IPS DF 6.9 (cell line): ENCODE data around the gene CD48.

Experiments used
- DNase-seq: peaks from one replicate; pipeline ENCODE4 v3.0.0-alpha.2; 2013; ENCODE audit warnings: low read depth, low spot score
- H3K27ac ChIP-seq: one replicate; pipeline ENCODE4 v1.5.1; 2013; ENCODE audit warnings: low read length, control low read depth
- H3K27me3 ChIP-seq: 2 replicates; pipeline ENCODE4 v1.6.1; 2013; ENCODE audit warnings: mild to moderate bottlenecking, low read length; ENCODE audit not compliant: control insufficient read depth, insufficient read depth
- H3K36me3 ChIP-seq: 2 replicates; pipeline ENCODE4 v1.6.1; 2013; ENCODE audit warnings: low read length; ENCODE audit not compliant: control insufficient read depth, insufficient read depth
- H3K4me1 ChIP-seq: 2 replicates; pipeline ENCODE4 v1.6.1; 2013; ENCODE audit warnings: low read length; ENCODE audit not compliant: control insufficient read depth, insufficient read depth
- H3K4me3 ChIP-seq: 2 replicates; pipeline ENCODE4 v1.5.1; 2013; ENCODE audit warnings: mild to moderate bottlenecking, low read length
- H3K9me3 ChIP-seq: 2 replicates; pipeline ENCODE4 v1.6.1; 2013; ENCODE audit warnings: low read length, inconsistent platforms; ENCODE audit not compliant: control insufficient read depth, insufficient read depth
- WGBS: extraction: QIAGEN DNeasy Blood & Tissue Kit; methylation state at CpG from one replicate; pipeline ENCODE4 v1.1.7; 2013; ENCODE audit warnings: mixed read lengths, missing lambda C conversion rate; ENCODE audit not compliant: insufficient read length, insufficient coverage; 5-methylcytosine and 5-hydroxymethylcytosine counted together

The CD48 gene

GRCh38 chr1:160634543-160635491 is 76.8 kb downstream of the CD48 start:
- WGBS, result no CpG with 5 or more reads among the region's 17 CpGs
- Histone ChIP-seq H3K36me3 (no peaks in the 10 kb centered on the region), H3K27me3 (no peaks in the 10 kb centered on the region), H3K27ac (no peak overlapping the region), H3K4me3 (no peak overlapping the region), H3K4me1 (no peaks in the 10 kb centered on the region), H3K9me3 (no peaks in the 10 kb centered on the region)
- DNase-seq, result no peak

GRCh38 chr1:160633330-160633903 is 78.2 kb downstream of the CD48 start:
- no peak overlapping the region for H3K27ac ChIP-seq
- H3K4me1 ChIP-seq, result no peaks in the 10 kb centered on the region
- H3K27me3 ChIP-seq, result no peaks in the 10 kb centered on the region
- H3K9me3 ChIP-seq, result no peaks in the 10 kb centered on the region
- WGBS, result no CpG with 5 or more reads among the region's 2 CpGs
- DNase-seq, result no peak
- no peak overlapping the region for H3K4me3 ChIP-seq
- no peaks in the 10 kb centered on the region for H3K36me3 ChIP-seq

- no peaks in the 10 kb centered on the region for H3K36me3 ChIP-seq
- H3K27ac ChIP-seq, result no peak overlapping the region
- H3K27me3 ChIP-seq, result no peaks in the 10 kb centered on the region
- H3K4me3 ChIP-seq, result no peak overlapping the region
- H3K9me3 ChIP-seq, result no peaks in the 10 kb centered on the region
- H3K4me1 ChIP-seq, result no peaks in the 10 kb centered on the region
- DNase-seq, result no peak
- no CpG with 5 or more reads among the region's 6 CpGs for WGBS
Measured at GRCh38 chr1:160631983-160632625, 79.5 kb downstream of the CD48 start.

- no peak overlapping the region for H3K4me3 ChIP-seq
Measured at GRCh38 chr1:160630523-160631451, 80.8 kb downstream of the CD48 start.

GRCh38 chr1:160629286-160630210 is 82.1 kb downstream of the CD48 start:
- no peaks in the 10 kb centered on the region for H3K9me3 ChIP-seq
- no peak overlapping the region for H3K27ac ChIP-seq
- no peak for DNase-seq
- H3K4me3 ChIP-seq, result no peak overlapping the region
- no peaks in the 10 kb centered on the region for H3K36me3 ChIP-seq
- WGBS, result no CpG with 5 or more reads among the region's 19 CpGs
- no peaks in the 10 kb centered on the region for H3K4me1 ChIP-seq
- no peaks in the 10 kb centered on the region for H3K27me3 ChIP-seq

More at GRCh38 chr1:160630523-160631451, 80.8 kb downstream of the CD48 start:
- Histone ChIP-seq H3K9me3 (no peaks in the 10 kb centered on the region), H3K36me3 (no peaks in the 10 kb centered on the region), H3K27ac (no peak overlapping the region), H3K27me3 (no peaks in the 10 kb centered on the region), H3K4me1 (no peaks in the 10 kb centered on the region)
- no peak for DNase-seq
- WGBS, result no CpG with 5 or more reads among the region's 9 CpGs

- WGBS, result no CpG with 5 or more reads among the region's 8 CpGs
- no peaks in the 10 kb centered on the region for H3K9me3 ChIP-seq
- no peaks in the 10 kb centered on the region for H3K36me3 ChIP-seq
- H3K27me3 ChIP-seq, result no peaks in the 10 kb centered on the region
- no peaks in the 10 kb centered on the region for H3K4me1 ChIP-seq
- no peak overlapping the region for H3K27ac ChIP-seq
- H3K4me3 ChIP-seq, result no peak overlapping the region
- no peak for DNase-seq
Measured at GRCh38 chr1:160628799-160629263, 82.8 kb downstream of the CD48 start.
